K562 (cell line): Measurements from ENCODE around the gene PCCA. TPM values are rescaled to one million over a fixed set of nuclear protein-coding genes. Genes with fewer than 3 reads are reported as not detected.

Experiments used
- ATAC-seq: fragments of 200-7000 bp; cut with Tn5 transposase; 3 replicates; pipeline ENCODE4 v1.9.1; 2020; ENCODE audit warnings: moderate library complexity
- BruUV-seq: library from RNA; stranded (reverse); fragments of 400-500 nt; replicated peaks from 2 replicates; lab custom pipeline; 2021; lab: Mats Ljungman, UMichigan
- CTCF ChIA-PET: fragments of 300-600 bp; formaldehyde crosslinking; extraction: SDS; loops from one replicate; lab custom pipeline; 2021; ENCODE audit warnings: low intra/inter-chr PET ratio; lab: Yijun Ruan, JAX
- POLR2A ChIA-PET: fragments of 300-600, 350-650 bp; sonication (Branson Sonifier 250); formaldehyde crosslinking; extraction: SDS; loops from one replicate; lab custom pipeline; 2021; ENCODE audit warnings: antibody characterized with exemption, inconsistent platforms; lab: Yijun Ruan, JAX
- DNase-seq, 4 experiments: peaks; one replicate each; pipeline versions ENCODE4 v3.0.0 to v3.0.0-alpha.2; 2011 to 2018; ENCODE audit warnings: low spot score in 3 of 4, mixed read lengths in 3 of 4; ENCODE audit errors: extremely low read depth in 1 of 4
- FAIRE-seq: peaks from 2 replicates; lab custom pipeline; 2011; peaks lifted over from hg19 to GRCh38; lab: Jason Lieb, UNC
- H2AFZ ChIP-seq: 2 replicates; pipeline ENCODE4 v1.6.0; 2011; ENCODE audit warnings: low read depth, low read length, control low read depth, inconsistent platforms
- H3K27ac ChIP-seq: fragments of 200-600 bp; 3 replicates; pipeline ENCODE4 v1.8.0; 2011; ENCODE audit warnings: low read depth, mild to moderate bottlenecking, control low read depth, inconsistent platforms, low read length, moderate library complexity, mixed read lengths; ENCODE audit errors: extremely low read depth
- H3K27me3 ChIP-seq, 2 experiments: fragments of 300-600 bp in 1 of 2; 2 replicates in 1 of 2; 3 replicates in 1 of 2; pipeline versions ENCODE4 v1.6.0 to v1.8.0; 2011; ENCODE audit warnings: inconsistent platforms in 2 of 2, low read length in 2 of 2, mild to moderate bottlenecking in 1 of 2, mixed read lengths in 1 of 2, moderate library complexity in 1 of 2; ENCODE audit not compliant: control insufficient read depth in 2 of 2, insufficient read depth in 2 of 2
- H3K36me3 ChIP-seq: fragments of 300-600 bp; 3 replicates; pipeline ENCODE4 v1.8.0; 2011; ENCODE audit warnings: mild to moderate bottlenecking, low read length, inconsistent platforms; ENCODE audit not compliant: control insufficient read depth, insufficient read depth
- H3K4me1 ChIP-seq, 2 experiments: fragments of 200-600 bp in 1 of 2; replicated peaks in 1 of 2; 2 replicates in 1 of 2; 3 replicates in 1 of 2; pipeline versions ENCODE4 v1.5.1 to v1.8.0; 2011; ENCODE audit warnings: inconsistent platforms in 2 of 2, low read length in 2 of 2, mild to moderate bottlenecking in 1 of 2, mixed read lengths in 1 of 2, moderate library complexity in 1 of 2; ENCODE audit not compliant: control insufficient read depth in 2 of 2, insufficient read depth in 2 of 2
- H3K4me2 ChIP-seq: 2 replicates; pipeline ENCODE4 v1.6.1; 2011; ENCODE audit warnings: low read length, control low read depth, inconsistent platforms, mixed read lengths; ENCODE audit not compliant: insufficient read depth
- H3K4me3 ChIP-seq: fragments of 200-600 bp; sonication (generic), shearing (Covaris generic); 2 replicates; pipeline ENCODE4 v1.5.1; 2016; ENCODE audit warnings: control low read depth, inconsistent platforms
- H3K79me2 ChIP-seq: fragments of 200-600 bp; 3 replicates; pipeline ENCODE4 v1.8.0; 2011; ENCODE audit warnings: low read length, inconsistent platforms; ENCODE audit not compliant: control insufficient read depth, insufficient read depth
- H3K9ac ChIP-seq, 2 experiments: 2 replicates each; pipeline versions ENCODE4 v1.6.0 to v1.6.1; 2011; ENCODE audit warnings: low read depth in 2 of 2, low read length in 2 of 2, control low read depth in 1 of 2, inconsistent platforms in 1 of 2, mild to moderate bottlenecking in 1 of 2, mixed read lengths in 1 of 2; ENCODE audit not compliant: insufficient read depth in 1 of 2
- H3K9me1 ChIP-seq: one replicate; pipeline ENCODE4 v1.6.0; 2011; ENCODE audit warnings: inconsistent platforms, mild to moderate bottlenecking, low read length, moderate library complexity; ENCODE audit not compliant: control insufficient read depth, insufficient read depth
- H3K9me3 ChIP-seq: replicated peaks from 2 replicates; pipeline ENCODE4 v1.5.1; 2011; ENCODE audit warnings: low read depth, low read length, inconsistent platforms; ENCODE audit not compliant: control insufficient read depth, insufficient read depth
- H4K20me1 ChIP-seq: replicated peaks from 2 replicates; pipeline ENCODE4 v1.6.1; 2011; ENCODE audit warnings: low read length, inconsistent platforms, mixed read lengths; ENCODE audit not compliant: control insufficient read depth, insufficient read depth
- DLX4 ChIP-seq: fragments of 250-450 bp; sonication (Bioruptor Pico); IDR thresholded peaks from 2 replicates; pipeline ENCODE4 v1.6.1; 2021; ENCODE audit warnings: mild to moderate bottlenecking
- MYBL2 ChIP-seq, 2 experiments: fragments of 450-650 bp in 1 of 2; sonication (generic) in 1 of 2; formaldehyde crosslinking in 1 of 2; IDR thresholded peaks; 2 replicates each; pipeline versions ENCODE4 v1.6.1 to v1.8.1; 2017 to 2022; ENCODE audit warnings: borderline replicate concordance in 1 of 2, inconsistent platforms in 1 of 2, low read depth in 1 of 2, mild to moderate bottlenecking in 1 of 2, missing genetic modification reagents in 1 of 2, moderate library complexity in 1 of 2
- POLR2AphosphoS5 ChIP-seq: IDR thresholded peaks from 2 replicates; pipeline ENCODE4 v1.6.1; 2011; ENCODE audit warnings: mild to moderate bottlenecking, low read depth, low read length, moderate library complexity; ENCODE audit not compliant: control insufficient read depth, insufficient read depth
- POLR3G ChIP-seq: IDR thresholded peaks from 2 replicates; pipeline ENCODE4 v1.6.1; 2011; ENCODE audit not compliant: insufficient read length, insufficient replicate concordance; ENCODE audit errors: extremely low read depth
- PRDM10 ChIP-seq: fragments of 450-650 bp; IDR thresholded peaks from 2 replicates; pipeline ENCODE4 v1.6.1; 2018; ENCODE audit not compliant: partially characterized antibody
- SUPT5H ChIP-seq: fragments of 450-650 bp; IDR thresholded peaks from 2 replicates; pipeline ENCODE4 v1.6.1; 2016
- ZNF133 ChIP-seq: fragments of 250-450 bp; sonication (Bioruptor Pico); IDR thresholded peaks from 2 replicates; pipeline ENCODE4 v1.4.0; 2020; ENCODE audit warnings: mild to moderate bottlenecking
- ZNF174 ChIP-seq: fragments of 250-450 bp; sonication (Bioruptor Pico); IDR thresholded peaks from 2 replicates; pipeline ENCODE4 v1.4.0; 2020; ENCODE audit warnings: mild to moderate bottlenecking
- ZNF696 ChIP-seq: fragments of 250-450 bp; sonication (Bioruptor Pico); conservative IDR thresholded peaks from 2 replicates; pipeline ENCODE4 v1.4.0; 2020; ENCODE audit warnings: mild to moderate bottlenecking, moderate library complexity
- ZNF77 ChIP-seq: fragments of 250-450 bp; sonication (Bioruptor Pico); IDR thresholded peaks from 2 replicates; pipeline ENCODE4 v1.5.0; 2020
- WGBS: fragments of 100-300 bp; shearing (Covaris generic); methylation state at CpG from one replicate; pipeline ENCODE4 v1.1.6; 2016; ENCODE audit warnings: low coverage, mixed read lengths; ENCODE audit not compliant: insufficient coverage; ENCODE audit errors: missing lambda C conversion rate; 5-methylcytosine and 5-hydroxymethylcytosine counted together
- in situ Hi-C: fragments of 300-500 bp; cut with MboI; formaldehyde crosslinking; loops from 4 replicates; pipeline ENCODE4 v1.15.0; 2018; ENCODE audit warnings: inconsistent platforms, mixed read lengths
- intact Hi-C: fragments of 100-400 bp; cut with micrococcal nuclease; formaldehyde crosslinking; loops from 2 replicates; pipeline ENCODE4 v1.14.2; 2022
- polyA plus RNA-seq, 8 experiments: library from polyadenylated mRNA; depleted of rRNA in 4 of 8; stranded (reverse) in 5 of 8; unstranded in 3 of 8; fragments of >200 nt; fragmentation: Nextera tagmentation in 2 of 8; fragmentation: Illumina TruSeq in 1 of 8; extraction: Ambion mirVana in 2 of 8; extraction: Trizol in 1 of 8; gene quantifications; 2 replicates each; pipeline versions ENCODE4 v1.2.1 to v1.2.3, GENCODE V29; 2011 to 2014; ENCODE audit warnings: inconsistent platforms in 1 of 8, missing spikeins in 1 of 8
- total RNA-seq, 7 experiments: library from RNA; depleted of rRNA in 6 of 7; stranded (reverse); fragments of >200 nt in 6 of 7; fragmentation: Illumina TruSeq in 2 of 7; extraction: Trizol in 2 of 7; gene quantifications; 2 replicates each; pipeline versions ENCODE4 v1.2.1 to v1.2.3, GENCODE V29; 2011 to 2021; ENCODE audit warnings: low replicate concordance in 1 of 7

Gene PCCA
- total and polyA plus RNA-seq, 9 of the 15 experiments (the other 6 are each of a cell fraction or from before 2014, with no cell fraction given) = 5.2 to 14.1 (median 9.7) TPM

DNA sequence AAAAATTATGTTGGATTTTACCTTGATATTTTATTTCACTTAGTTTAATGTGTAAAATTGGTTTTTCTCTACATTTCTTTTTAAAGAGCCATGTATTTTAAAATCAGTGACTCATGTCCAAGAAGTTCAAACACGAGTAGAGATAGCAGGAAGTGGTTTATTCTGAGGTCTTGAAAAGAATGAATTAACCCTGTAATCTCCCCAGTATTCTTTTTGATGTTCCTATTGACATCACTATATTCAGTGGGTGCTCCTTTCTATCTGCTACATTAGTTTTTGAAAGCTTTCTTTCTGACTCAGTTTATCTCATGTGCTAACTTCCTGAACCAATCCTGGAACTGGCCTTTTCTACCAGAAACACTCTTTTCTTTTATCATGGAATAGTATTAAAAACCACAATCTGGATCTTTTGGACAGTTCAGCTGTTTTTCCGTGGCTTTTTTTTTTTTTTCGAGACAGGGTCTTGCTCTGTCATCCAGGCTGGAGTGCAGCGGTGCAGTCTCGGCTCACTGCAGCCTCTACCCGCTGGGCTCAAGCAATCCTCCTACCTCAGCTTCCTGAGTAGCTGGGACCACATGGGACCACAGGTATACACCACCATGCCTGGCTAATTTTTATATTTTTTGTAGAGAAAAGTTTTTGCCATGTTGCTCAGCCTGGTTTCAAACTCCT is 114.9 kb downstream of the PCCA start:
- Histone ChIP-seq H3K79me2 (no peaks in the 10 kb centered on the region), H3K4me2 (no peak overlapping the region), H3K4me3 (no peak overlapping the region), H3K9ac (no peak overlapping the region), H4K20me1 (no peaks in the 10 kb centered on the region)
- no TSS peak for BruUV-seq
- ATAC-seq = no peak
- no peak for TF ChIP-seq MYBL2 (IDR thresholded peaks at IDR 0.05; ENCODE audit: low read depth)
- TF ChIP-seq MYBL2 (CRISPR knock-in tag; IDR thresholded peaks at IDR 0.05; ENCODE audit: borderline replicate concordance) = no peak
- TF ChIP-seq, all 486 proteins: peak for 0
- POLR2A ChIA-PET = interaction anchor here (0.7 kb wide), 2 partner anchors 21 to 28 kb away, joined by 3 to 5 read pairs; no protein-coding TSS in a partner anchor
- Histone ChIP-seq H3K9me3 (no peaks in the 10 kb centered on the region), H3K36me3 (no peaks in the 10 kb centered on the region), H3K9me1 (no peaks in the 10 kb centered on the region), H3K27me3 (no peaks in the 10 kb centered on the region), H2AFZ (no peak overlapping the region), H3K4me1 (no peaks in the 10 kb centered on the region), H3K27ac (no peak overlapping the region)
- FAIRE-seq (no peak), DNase-seq (no peak)
- CTCF ChIA-PET = no interaction called here
- 75% methylated on average over 4 of the region's 6 CpGs for WGBS
- in situ Hi-C loops = no loop called here
- intact Hi-C loops = no loop called here

GRCh38 chr13:100208002-100208401 is 119.1 kb downstream of the PCCA start:
- Histone ChIP-seq H3K9me1 (no peaks in the 10 kb centered on the region), H3K4me3 (no peak overlapping the region), H3K4me1 (no peaks in the 10 kb centered on the region), H2AFZ (no peak overlapping the region), H3K4me2 (no peak overlapping the region), H4K20me1 (no peaks in the 10 kb centered on the region), H3K9me3 (no peaks in the 10 kb centered on the region), H3K79me2 (no peaks in the 10 kb centered on the region), H3K27ac (no peak overlapping the region), H3K27me3 (no peaks in the 10 kb centered on the region), H3K9ac (no peak overlapping the region), H3K36me3 (no peaks in the 10 kb centered on the region)
- in situ Hi-C loops = no loop called here
- no TSS peak for BruUV-seq
- POLR2A ChIA-PET = interaction anchor here (0.7 kb wide), 2 partner anchors 38 to 47 kb away, joined by 3 read pairs; no protein-coding TSS in a partner anchor
- CTCF ChIA-PET = no interaction called here
- no peak for ATAC-seq
- intact Hi-C loops = no loop called here
- no peak for DNase-seq
- no peak for FAIRE-seq
- 67% methylated on average over 3 of the region's 4 CpGs for WGBS
- TF ChIP-seq PRDM10 = no peak
- TF ChIP-seq ZNF133 (CRISPR knock-in tag) = no peak
- TF ChIP-seq POLR3G = no peak
- TF ChIP-seq ZNF77 (CRISPR knock-in tag) = no peak
- no peak for TF ChIP-seq POLR2AphosphoS5
- no peak for TF ChIP-seq ZNF696 (CRISPR knock-in tag)
- TF ChIP-seq DLX4 (CRISPR knock-in tag) = no peak
- TF ChIP-seq ZNF174 = no peak
- no peak for TF ChIP-seq SUPT5H
